DMS53 (cell line): ENCODE measurements around the gene SIM2.

Experiments
- DNase-seq: peaks from one replicate; lab custom pipeline; 2025; lab: John Stamatoyannopoulos, UW

The SIM2 gene

GRCh38 chr21:36699546-36700294, 805 bp downstream of the SIM2 start:
- DNase-seq, result peak; percentile 17

DNA sequence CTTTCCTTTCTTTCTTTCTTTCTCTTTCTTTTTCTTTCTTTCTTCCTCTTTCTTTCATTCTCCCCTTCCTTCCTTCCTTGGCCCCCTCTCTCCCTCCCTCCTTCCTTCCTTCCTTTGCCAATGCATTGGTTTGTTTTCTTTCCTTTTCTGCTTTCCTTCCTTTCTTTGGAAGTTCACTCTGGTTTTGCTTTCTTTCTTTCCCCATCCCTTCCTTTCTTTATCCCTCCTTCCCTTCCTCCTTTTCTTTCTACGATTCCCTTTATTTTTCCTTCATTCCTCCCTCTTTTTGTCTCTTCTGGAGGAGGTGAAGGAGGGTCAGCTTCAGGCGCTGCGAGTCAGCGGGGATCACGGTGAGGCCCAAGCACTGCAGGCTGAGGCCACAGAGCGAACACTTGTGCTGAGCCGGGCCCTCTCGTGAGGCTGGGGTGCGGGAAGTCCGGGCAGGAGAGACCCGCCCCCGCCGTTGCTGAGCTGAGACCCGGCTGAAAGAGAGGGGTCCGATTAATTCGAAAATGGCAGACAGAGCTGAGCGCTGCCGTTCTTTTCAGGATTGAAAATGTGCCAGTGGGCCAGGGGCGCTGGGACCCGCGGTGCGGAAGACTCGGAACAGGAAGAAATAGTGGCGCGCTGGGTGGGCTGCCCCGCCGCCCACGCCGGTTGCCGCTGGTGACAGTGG, 1.5 kb downstream of the SIM2 start:
- DNase-seq, result no peak

- peak; percentile 38 for DNase-seq
Measured at GRCh38 chr21:36700971-36701755, 2.2 kb downstream of the SIM2 start.

- no peak for DNase-seq
Measured at GRCh38 chr21:36701756-36702621, 3.1 kb downstream of the SIM2 start.

- DNase-seq, result no peak
Measured at GRCh38 chr21:36702622-36702968, 3.7 kb downstream of the SIM2 start.

DNA sequence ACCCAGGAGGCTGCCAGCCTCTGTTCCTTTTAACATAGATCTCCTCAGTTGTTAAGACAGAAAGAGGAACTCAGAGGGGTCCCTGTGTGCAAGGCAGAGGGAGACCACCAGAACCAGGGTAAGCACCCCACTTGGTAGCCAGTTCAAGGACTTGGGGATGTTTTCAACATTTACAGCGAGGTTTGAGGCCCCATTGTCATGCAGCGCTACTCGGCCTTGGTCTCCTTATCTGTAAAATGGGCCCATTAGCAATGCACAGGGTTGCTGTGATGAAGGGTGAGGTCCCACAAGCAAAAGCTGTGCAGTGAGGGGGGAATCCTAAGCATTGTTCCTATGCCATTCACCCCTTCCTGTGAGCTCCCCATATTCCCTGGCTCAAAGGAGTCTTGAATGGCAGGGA, 4.2 kb downstream of the SIM2 start:
- no peak for DNase-seq

- no peak for DNase-seq
Measured at GRCh38 chr21:36703626-36704280, 4.8 kb downstream of the SIM2 start.

DNA sequence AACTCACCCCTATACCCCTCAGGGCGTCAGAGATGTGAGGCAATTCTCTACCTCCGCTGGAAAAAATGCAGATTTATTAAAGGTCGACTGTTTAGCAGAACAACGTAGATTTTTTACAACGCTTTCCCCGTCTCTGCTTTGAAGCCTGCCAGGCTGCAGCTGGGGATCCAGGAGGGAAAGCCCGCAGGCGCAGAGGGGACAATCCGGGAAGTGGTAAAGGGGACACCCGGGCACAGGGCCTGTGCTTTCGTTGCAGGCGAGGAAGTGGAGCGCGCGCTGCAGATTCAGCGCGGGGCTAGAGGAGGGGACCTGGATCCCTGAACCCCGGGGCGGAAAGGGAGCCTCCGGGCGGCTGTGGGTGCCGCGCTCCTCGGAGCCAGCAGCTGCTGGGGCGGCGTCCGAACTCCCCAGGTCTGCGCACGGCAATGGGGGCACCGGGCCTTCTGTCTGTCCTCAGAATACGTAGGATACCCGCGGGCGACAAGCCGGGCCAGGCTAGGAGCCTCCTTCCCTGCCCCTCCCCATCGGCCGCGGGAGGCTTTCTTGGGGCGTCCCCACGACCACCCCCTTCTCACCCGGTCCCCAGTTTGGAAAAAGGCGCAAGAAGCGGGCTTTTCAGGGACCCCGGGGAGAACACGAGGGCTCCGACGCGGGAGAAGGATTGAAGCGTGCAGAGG, 5.5 kb downstream of the SIM2 start:
- DNase-seq, result no peak

- no peak for DNase-seq
Measured at GRCh38 chr21:36704958-36705678, 6.2 kb downstream of the SIM2 start.

DNA sequence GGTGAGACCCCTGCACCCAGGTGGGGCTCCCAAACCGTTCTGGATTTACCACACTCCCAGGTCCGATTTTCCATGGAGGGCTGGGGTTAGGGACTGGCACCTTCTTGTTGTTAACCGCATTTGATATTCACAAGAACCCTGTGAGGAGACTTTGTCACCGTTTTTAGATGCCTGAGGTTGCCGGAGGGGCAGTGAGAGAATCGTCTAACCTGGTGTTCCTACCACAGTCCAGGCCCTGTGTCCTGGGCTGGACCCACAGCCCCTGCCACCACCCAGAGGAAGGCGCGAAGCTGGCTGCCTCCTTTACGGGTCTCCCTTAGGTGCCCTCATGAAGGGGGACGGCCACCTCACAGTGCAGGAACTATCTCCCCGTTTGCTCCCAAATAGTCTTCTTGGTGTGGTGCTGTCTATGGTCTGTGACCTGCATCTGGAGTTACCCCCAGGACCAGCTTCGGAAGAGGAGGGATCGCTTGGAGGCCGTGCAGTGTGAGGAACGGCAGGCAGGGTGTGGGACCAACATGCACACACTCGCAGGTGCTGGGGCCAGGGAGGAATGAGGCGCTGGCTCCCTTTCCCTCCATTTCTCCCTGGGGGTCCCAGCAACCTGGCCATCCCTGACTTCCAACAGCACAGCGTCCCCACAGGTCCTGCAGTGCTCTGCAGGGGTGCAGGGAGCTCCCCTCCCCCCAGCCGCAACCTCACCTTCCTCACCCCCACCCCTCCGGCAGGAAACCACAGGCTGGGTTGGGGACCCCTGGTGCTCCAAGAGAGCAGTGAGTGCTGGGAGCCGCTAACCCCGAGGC, 7.0 kb downstream of the SIM2 start:
- DNase-seq, result no peak

DNA sequence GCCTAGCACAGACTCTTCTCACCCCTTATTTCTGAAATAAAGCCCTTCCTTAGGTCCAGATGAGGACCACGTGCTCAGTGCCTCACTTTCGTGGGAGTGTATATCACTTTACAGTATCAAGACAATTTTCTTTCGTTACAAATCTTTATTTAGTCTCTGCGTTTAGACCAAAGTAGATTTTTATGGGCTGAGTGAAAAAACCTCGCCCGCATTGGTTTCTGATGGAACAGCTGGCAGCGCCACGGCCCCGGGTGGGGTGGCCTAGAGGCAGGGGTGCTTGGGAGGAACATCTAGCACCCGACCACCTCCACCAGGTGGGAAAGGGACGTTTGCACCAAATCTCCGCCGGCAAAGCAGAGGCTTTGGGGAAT, 7.6 kb downstream of the SIM2 start:
- DNase-seq, result no peak

DNA sequence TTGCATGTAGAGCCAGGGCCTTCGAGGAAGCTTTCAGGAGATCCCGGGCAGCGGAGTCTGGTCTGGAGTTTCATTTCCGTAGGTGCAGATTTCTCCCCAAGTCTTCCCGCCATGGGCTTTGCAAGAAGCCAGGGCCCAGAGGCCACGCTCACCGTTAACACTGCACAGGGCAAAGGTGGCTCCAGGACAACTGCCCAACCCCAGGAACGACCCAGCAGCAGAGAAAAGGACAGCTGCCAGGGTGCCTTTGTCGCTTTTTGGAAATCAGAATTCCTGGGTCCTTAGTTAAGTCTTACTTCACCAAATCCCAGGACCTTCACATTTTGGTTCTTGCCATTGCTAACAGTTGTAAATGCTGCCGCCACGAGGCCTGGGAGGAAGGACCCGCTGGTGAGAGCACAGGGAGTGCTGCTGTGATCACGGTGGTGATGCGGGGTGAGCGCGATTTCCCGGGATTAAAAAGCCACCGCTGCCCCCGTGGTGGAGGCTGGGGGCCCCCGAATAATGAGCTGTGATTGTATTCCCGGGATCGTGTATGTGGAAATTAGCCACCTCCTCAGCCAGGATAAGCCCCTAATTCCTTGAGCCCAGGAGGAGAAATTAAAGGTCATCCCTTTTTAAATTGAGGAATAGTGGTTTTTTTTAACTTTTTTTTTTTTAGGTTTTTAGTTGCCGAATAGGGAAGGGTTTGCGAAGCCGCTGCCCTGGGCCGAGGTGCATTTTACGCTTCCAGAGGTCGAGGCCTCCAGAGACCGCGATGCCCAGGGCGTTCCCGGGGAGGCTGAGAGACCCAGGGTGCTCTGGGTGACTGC, 8.2 kb downstream of the SIM2 start:
- peak; percentile 19 for DNase-seq

DNA sequence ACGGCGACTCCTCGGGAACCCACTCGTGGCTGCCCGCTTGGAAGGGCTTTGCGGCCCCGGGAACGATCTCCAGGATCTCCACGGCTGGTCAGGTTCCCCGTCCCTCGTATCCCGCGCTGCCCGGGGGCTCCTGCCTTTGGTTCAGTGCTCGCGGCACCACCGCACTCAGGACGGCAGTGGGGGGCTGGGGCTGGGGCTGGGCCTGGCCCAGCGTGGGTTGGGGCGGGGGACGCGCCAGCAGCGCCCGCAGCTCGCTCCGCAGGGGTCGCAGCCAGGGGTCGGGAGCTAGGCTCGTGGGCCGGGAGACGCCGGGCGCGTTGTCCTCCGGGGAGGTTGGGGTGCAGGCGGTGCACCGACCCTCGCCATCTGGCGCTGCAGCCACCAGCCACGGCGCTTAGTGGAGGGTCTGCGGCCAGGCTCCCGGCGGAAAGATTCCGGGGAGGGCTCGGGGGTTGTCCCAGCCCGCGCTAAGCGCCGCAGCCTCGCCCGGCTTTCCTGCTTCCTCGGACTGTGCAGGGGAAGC, 8.9 kb downstream of the SIM2 start:
- DNase-seq, result no peak

DNA sequence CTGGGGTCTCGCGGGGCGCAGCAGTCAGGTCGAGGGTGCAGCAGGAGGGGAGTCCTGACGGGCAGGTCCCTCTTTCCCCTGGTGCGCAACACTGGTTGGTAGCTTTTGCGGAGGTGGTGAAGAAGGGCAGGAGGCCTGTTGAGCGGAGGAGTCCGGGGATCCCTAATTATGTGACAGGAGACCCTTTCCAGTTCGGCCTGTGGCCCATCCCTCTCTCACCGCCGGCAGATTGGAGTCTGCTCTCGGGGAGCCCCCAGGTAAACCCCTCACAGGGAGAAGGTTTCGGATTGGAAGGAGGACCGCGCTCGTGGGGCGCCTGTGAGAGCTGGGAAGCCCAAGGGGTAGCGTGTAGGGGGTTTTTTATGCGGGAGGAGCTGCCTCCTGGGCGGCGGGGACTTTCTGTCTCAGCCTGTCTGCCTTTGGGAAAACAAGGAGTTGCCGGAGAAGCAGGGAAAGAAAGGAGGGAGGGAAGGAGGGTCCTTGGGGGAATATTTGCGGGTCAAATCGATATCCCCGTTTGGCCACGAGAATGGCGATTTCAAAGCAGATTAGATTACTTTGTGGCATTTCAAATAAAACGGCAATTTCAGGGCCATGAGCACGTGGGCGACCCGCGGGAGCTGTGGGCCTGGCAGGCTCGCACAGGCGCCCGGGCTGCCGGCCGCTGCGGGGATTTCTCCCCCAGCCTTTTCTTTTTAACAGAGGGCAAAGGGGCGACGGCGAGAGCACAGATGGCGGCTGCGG, 9.5 kb downstream of the SIM2 start:
- no peak for DNase-seq

GRCh38 chr21:36709030-36709867, 10.3 kb downstream of the SIM2 start:
- DNase-seq, result no peak

DNA sequence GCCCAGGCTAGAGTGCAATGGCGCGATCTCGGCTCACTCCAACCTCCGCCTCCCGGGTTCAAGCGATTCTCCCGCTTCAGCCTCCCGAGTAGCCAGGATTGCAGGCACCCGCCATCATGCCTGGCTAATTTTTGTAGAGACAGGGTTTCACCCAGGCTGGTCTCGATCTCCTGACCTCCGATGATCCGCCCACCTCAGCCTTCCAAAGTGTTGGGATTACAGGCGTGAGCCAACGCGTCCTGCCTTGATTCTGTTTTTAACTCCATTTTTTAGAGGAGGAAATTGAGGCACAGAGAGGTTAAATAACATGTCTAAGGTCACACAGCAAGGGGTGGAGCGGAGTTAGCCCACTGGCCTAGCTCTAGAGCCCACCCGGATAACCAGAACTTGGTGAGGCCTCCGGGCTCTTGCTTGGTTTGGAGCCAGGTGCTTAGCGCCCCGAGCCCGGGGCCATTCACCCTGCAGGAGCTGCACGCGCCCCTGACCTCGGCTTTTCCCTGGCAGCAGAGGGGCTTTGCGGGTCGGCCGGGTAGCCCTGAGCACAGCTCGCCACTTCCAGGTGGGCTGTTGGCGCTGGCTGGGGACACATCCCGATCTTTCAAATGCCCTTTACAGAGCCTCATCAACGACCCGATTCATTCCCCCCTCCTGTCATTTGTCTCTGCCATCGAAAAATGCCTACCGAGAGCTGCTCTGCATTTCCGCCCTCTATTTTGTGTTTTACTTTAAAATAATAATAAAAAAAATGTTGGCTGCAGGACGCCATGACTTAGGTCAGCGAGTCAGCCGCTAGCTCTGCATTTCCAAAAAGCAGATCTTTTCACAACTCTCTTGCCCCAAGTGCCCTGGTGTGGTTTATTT, 11.2 kb downstream of the SIM2 start:
- DNase-seq, result no peak
